Retina (tissue), 1 donor: ENCODE results near the gene TMEM167B.
"Not testable (repeated sequence)": the region's sequence is repeated elsewhere in the genome, so short reads cannot be mapped to it uniquely, and the experiment has no call there.

Source experiments
- DNase-seq: peaks from one replicate; pipeline ENCODE4 v3.0.0-alpha.2; 2016

The TMEM167B gene

DNA sequence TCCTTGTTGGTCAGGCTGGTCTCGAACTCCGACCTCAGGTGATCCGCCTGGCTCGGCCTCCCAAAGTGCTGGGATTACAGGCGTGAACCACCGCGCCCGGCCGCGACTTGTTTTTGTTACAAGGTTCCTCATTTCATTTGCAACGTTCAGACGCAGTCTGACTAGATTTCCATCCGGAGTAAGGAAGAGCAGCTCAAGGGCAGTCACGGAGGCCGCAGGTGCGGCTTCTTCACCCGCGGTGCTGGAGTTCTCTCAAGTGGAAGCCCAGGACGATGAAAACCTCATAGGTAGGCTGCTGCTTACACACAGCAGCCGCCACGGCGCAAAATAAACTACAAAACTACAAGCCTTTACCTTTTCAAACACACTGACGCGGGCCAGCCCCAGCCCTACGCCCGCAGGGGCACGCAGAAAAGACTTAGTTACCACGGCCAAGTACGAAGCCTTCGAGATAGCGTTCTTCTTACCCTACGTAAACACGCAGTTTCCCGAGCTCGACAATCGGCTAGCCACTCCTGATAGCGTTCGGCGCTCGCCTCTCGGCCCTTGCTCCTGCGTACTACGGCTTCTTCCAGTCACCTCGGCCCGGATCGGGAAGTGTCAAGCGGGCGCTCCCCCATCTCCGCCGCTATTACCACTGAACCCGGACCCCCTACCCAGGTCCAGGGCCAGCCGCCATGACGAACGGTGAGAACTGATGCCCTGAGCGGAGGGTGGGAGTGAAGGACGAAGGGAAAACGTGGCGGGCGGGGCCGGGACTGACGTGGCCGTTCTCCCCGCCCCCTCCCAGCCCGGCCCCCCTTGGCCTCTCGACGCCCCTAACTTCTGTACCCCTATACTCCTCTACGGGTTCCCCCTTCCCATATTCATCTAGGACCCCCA lies at the start of gene TMEM167B:
TMEM167B (plus strand) TSS at position 569 of the 882 bp plus-strand sequence; CDS start at position 678, 109 bp downstream.
- peak; percentile 96 for DNase-seq

DNA sequence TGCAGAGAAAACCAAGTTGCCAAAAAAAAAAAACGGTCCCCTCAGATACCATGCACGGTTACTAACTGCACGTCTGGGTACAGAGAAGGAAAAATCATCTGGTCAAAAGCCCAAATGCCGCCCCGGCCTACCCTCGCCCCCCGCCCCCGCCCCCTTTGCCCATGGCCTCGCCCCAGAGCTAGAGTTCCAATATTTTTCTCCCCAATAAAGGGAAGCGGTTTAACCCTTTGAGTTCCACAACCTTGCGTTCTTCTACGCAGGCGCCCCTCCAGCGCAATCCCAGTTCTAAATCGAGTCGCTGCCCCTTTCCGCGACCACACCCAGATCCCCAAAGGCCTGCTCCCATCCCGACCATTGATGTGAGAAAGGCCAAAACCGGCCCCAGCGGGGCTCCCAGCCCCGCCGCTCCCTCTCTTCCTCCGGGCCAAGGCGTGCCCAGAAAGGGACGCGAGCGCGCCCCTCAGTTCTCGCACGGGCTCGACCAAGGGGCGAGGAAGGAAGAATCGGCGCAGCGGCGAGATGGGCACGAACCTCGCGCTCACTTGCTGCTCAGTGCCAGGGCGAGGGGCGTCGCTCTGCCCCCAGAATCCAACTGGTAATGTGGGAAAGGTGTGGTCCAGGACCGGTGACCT lies 49.5 kb upstream of the TMEM167B start:
- DNase-seq = peak; percentile 86

DNA sequence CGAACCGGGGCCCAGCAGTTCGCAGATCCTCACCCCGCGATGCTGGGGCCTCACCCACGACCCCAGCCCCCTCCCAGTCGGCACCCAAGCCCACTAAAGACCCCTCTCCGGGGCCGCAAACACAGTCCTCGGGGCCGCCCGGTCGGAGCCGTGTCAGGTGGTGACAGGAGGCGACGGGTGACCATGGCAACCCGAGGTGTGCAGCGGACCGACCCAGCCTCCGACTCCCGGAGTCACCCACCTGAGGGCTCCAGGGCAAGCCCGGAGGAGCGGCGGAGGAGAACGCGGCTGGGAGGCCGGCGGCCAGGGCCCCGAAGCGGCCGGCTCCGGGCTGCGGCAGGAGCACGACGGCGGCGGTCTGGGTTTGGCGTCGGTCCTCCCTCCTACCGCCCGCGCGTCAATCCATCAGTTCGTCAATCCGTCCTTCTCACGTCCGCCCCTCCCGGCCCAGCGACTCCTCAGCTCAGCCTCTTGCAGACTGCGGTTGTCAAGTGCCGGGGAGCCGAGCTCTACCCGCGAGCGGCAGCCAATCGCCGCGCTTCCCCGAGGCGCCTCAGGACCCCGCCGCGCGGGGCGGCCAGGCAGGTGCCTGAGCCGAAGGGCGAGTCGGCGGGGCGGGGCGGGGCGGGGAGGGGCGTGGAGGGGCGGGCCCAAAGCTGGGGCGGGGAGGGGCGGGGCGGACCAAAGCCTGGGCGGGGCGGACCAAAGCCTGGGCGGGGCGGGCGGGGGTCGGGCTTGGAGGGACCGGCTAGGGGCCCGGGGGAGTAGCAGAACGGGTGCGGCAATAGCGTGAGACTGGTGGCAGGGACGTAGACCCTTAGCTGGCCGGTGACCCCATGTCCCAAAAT lies 48.7 kb upstream of the TMEM167B start, which contains the start of gene WDR47:
WDR47 (minus strand) TSS at position 482 of the 848 bp plus-strand sequence. CDS start 18,590 bp downstream, outside the sequence.
- peak; percentile 95 for DNase-seq

DNA sequence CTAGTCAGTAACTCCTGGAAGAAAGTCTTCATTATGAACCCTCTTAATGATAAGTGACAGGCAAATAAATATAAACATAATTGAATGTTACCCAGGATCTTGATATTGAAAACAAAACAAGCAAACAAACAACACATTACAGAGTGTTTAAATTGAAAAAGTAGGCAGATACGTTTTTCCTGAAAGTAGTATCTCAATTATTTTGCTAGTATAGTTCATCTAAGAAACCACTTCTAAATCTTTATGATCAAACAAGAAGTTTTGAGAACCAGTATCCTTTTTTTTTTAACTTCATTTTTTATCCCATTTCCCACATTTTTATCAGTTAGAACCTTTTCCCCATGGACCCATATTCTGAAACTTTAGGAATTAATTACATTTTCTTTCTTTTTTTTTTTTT lies 45.0 kb upstream of the TMEM167B start:
- DNase-seq = no peak

DNA sequence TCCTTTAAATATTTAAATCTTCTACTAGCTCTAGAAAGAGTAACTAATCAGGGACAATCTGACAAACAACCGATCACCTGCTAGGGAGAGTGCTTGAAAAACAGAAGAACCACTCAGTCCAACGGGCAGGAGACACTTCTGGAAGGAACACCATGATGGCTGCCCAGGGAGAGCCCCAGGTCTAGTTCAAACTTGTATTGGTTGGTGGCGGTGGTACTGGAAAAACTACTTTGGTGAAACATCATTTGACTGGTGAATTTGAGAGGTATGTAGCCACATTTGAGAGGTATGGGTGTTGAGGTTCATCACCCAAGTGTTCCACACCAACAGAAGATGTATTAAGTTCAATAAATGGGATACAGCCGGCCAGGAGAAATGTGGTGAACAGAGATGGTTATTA lies 43.9 kb upstream of the TMEM167B start:
- no peak for DNase-seq

DNA sequence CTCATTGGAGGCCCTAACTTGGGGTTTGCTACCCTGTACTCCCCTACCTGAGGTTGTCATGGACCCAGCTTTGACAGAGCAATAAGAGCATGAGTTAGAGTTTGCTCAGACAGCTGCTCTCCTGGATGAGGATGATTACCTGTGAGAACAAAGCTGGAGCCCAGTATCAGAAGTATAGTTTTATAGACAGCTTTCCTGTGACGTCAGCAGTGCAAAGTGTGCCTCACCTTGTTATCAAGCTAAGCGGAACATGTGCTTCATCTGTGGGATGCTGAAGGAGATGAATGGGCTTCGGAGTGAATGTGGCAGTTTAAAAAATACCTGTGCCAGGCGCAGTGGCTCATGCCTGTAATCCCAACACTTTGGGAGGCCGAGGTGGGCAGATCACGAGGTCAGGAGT lies 43.2 kb upstream of the TMEM167B start:
- DNase-seq = no peak

DNA sequence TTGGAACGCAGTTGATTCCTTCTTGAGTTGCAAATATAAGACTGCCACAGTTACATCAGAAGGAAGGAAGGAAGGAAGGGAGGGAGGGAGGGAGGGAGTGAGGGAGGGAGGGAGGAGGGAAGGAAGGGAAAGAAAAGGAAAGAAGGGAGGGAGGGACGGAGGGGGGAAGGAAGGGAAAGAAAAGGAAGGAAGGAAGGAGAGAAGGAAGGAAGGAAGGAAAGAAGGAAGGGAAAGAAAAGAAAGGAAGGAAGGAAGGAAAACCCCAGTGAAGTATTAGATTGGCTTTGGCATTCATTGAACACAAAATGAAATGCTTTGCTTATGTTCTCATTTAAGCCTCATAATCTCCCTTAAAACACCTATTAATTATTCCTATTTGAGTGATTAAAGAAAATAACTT lies 42.2 kb upstream of the TMEM167B start:
- DNase-seq = no peak

DNA sequence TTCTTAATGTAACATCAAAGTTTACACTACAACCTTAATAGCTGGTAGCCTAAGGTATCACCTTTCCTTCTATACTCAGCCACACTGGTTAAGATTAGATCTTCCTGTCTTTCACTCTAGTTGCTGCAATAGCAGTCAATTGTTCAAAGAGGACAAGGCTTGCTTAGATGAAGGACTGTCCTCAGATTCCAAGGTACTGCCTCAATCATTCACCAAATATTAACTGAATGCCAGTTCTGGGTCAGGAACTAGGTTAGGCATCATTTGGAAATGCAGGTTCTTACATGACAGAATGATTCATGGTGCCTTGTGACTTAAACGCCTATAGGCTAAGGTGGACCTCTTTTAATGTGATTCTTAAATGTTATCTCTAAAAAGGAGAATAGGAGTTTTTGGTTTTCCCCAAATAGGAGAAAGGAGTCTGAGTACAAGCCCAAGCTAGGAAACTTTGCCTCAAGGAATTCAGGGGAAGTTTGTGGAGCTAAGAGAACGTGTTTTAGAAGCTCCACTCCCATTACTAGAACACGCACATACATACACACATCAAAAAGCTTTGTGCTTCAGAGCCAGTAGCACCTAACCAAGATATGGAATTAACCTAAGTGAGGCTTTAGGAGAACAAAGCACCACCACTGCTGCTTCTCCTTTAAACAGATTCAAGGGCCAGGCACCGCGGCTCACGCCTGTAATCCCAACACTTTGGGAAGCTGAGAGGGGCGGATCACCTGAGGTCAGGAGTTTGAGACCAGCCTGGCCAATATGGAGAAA lies 40.2 kb upstream of the TMEM167B start:
- no peak for DNase-seq

DNA sequence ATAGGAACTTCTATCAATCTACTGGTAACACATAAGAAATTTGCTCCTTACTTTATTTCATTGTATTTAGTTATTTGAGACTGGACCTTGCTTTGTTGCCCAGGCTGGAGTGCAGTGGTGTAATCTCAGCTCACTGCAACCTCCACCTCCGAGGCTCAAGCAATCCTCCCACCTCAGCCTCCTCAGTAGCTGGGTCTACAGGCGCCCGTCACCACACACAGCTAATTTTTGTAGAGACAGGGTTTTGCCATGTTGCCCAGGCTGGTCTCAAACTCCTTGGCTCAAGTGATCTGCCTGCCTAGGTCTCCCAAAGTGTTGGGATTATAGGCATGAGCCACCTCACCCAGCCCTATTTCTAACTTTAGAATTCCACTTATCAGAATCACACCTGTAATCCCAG lies 38.4 kb upstream of the TMEM167B start:
- DNase-seq = not testable (repeated sequence)

DNA sequence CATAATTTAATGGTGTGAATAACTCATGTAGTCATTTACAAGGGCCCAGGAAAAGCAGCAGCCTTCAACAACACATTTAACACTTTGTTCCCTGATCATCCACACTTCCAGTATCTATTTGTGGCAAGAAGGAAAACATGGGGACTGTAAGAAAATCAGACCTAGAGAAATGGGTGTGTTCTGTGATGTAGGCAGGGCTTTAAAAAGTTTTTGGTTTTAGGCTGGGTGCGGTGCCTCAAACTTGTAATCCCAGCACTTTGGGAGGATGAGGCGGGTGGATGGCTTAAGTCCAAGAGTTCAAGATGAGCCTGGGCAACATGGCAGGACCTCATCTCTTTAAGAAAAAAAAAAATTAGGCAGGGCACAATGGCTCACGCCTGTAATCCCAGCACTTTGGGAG lies 34.5 kb upstream of the TMEM167B start:
- no peak for DNase-seq

DNA sequence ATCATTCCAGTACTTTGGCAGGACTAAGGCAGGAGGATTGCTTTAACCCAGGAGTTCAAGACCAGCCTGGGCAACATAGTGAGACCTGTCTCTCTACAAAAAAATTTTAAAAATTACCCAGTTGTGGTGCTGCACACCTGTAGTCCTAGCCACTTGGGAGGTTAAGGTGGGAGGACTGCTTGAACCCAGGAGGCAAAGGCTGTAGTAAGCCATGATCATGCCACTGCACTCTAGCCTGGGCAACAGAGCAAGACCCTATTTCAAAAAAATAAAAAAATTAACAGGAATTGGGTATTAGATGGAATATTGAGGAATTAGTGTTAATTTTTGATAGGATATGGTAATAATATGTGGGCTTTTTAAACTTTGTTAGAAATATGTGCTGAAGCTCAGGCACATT lies 31.5 kb upstream of the TMEM167B start:
- DNase-seq = no peak

DNA sequence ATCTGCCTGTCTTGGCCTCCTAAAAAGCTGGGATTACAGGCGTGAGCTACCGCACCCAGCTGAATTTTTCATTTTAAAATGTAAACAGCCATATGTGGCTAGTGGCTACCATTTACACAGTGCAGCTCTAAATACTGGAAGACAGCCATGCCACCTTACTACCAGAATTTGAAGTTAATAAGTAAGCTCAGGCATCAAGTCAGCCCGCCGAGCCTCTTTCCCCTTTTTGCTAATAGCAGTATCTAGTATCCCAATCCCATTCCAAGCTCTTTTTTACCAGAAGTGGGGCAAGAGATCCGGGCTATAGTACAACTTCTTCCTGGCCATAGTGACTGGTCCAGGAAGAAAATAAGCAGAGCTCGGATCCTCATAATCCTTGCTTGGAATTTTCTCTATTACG lies 29.9 kb upstream of the TMEM167B start:
- DNase-seq = no peak

DNA sequence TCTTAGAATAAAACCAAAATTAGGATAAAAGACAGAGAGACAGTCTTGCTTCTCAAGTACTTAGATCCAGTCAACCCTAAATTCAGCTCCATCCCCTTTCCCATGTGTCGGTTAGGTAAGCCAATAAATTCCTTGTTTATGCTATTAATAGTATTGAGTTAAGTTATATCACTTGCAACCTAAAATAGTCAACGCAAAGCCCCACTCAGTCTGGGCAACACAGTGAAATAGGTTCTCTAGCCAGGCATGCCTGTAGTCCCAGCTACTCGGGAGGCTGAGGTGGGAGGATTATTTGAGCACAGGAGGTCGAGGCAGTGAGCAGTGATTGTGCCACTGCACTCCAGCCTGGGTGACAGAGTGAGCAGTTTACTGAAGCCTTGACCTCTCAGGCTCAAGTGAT lies 29.4 kb upstream of the TMEM167B start:
- DNase-seq = no peak

DNA sequence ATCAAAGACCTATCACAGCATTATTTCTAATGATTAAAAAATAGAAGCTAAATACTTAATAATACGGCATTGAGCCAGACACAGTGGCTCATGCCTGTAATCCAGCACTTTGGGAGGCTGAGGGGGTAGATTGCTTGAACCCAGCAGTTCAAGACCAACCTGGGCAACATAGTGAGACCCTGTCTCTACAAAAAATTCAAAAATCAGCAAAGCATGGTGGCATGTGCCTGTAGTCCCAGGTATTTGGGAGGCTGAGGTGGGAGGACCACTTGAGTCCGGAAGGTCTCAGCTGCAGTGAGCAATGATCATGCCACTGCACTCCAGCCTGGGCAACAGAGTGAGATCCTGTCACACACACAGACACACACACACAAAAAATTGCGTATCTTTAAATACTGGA lies 25.4 kb upstream of the TMEM167B start:
- DNase-seq = no peak

DNA sequence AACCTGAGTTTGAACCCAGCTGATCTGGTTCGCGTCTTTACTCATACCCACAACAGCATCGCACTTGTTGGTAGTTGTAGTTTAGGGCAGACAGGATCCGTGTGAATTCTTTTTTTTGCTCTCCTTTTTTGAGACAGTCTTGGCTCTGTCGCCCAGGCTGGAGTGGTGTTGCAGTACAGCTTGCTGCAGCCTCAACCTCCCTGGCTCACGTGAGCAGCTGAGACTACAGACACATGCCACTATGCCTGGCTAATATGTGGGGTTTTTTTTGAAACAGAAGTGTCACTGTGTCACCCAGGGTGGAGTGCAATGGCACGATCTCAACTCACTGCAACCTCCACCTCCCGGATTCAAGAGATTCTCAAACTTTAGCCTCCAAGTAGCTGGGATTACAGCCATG lies 22.7 kb upstream of the TMEM167B start:
- DNase-seq = no peak

DNA sequence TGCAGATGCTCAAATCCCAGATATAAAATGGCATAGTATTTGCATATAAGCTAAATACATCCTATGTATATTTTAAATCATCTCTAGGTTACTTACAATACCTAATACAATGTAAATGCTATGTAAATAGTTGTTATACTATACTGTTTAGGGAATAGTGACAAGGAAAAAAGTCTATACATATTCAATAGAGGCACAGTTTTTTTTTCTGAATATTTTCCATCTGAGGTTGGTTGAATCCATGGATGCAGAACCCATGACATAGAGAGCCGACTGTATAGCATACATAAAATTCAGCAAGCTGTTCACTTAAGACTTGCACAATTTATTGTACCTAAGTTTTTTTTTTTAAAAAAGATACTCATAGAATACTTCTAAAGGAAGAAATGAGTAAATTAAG lies 21.3 kb upstream of the TMEM167B start:
- DNase-seq = no peak

DNA sequence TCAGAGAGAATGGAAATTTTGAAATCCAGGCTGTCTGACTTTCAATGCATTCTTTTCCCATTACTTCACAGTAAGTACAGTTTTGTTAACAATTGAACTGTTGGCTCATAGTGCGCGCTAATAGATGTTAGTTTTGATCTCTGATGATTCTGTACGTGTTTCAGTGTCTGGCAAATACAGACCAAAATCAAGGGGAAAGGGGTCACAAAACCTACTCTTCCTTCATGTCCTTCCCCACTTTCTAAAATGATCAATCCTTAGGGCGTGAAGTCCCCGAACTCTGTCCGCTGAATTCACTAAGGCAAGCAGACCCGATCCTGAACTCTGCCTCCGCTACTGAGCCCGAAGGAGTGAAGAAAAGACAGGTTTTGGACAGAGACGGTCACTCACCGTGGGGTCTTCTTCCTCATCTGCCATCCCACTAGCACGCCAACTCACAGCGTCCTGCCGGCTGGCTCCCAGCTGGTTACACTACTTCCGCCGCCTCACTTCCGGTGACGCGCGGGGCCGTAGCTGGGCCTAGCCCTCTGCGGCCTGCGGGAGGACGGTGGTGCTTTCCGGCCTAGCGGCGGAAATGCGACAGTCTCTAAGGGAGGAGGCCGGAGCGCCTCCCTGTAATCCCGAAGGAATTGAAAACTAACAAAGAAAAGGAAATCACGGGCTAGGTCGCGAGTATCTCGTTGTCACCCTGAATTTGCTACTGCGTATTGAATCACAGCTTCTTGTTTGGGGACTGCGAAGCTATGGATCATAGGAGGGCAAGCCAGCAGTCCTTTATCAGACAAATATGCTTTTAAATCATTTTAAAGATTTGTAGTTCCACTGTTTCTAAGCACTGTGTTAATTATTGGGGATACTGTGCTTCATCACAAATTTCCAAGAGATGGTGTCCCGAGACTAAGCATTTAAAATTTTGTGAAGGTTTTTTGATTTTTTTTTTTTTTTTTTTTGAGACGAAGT lies 14.8 kb upstream of the TMEM167B start, which contains the start of gene TAF13:
TAF13 (minus strand) TSS at position 473 of the 960 bp plus-strand sequence; CDS start at position 417, 56 bp downstream.
- DNase-seq = peak; percentile 93

DNA sequence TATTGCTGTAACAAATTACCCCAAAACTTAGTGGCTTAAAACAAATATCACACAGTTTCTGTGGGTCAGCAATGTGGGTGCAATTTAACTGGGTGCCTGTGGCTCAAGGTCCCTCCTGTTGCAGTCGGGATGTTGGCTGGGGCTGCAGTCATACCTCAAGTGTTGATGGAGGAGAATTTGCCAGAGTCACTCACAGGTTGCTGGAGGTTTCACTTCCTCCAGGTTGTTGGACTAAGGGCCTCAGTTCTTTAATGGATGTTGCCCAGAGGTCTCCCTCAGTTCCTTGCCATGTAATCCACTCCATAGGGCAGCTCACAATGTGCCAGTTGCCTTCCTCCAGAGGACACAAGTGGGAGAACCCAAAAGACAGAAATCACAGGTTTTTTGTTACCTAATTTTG lies 12.2 kb upstream of the TMEM167B start:
- no peak for DNase-seq

DNA sequence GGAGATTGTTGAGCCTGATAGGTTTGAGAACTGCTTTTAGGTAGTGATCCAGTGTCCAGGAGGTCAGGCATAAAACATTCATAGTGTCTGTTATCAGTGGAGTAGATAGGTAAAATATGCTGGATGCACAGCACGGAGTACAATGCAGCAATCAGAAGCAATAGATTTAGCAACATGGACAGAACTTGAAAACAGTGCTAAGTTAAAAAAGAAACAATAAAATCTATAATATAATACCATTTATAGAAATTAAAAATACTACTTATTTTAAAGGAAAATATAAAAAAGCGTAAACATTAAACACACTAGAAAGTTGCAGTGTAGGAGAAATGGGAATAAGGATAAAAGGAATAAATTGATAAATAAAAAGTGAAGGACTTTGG lies 11.3 kb upstream of the TMEM167B start:
- no peak for DNase-seq

DNA sequence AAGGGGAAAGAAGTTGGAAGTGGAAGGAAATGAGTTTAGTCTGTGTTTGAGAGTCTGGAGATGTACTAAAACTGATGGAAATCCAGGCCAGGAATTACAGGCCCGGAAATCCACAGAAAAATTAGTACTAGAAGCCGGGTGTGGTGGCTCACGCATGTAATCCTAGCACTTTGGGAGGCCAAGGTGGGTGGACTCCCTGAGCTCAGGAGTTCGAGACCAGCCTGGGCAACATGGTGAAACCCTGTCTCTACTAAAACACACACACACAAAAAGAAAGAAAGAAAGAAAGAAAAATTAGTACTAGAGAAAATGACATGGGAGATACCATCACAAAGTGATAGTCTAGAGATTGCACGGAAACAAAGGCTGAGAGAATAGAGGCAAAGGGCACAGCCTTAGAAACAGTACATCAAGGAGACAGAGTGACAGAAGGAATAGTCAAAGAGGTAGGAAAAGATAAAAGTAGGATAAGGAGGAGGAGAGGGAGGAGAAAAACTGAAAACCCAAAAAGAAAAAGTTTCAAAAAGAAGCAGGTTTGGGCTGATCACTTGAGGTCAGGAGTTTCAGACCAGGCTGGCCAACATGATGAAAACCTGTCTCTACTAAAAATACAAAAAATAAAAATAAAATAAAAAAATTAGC lies 10.0 kb upstream of the TMEM167B start:
- no peak for DNase-seq

DNA sequence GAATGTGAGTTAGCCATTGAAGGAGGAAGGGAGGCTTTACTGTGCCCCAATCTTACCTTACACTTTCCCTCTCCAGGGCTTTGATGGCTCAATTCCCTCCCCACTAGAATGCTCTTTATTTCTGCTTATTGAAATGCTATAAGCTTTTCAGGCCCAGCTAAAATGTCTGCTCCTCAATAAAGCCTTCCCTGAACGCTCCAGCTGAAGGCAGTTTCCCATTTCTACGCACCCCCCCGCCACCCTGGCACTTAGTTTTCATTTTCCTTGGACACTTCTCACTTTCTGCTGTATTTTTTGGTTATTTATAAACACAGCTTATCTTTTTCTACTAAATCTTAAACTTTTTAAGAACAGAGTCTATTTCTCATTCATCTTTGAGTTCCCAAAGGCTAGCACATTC lies 7.1 kb upstream of the TMEM167B start:
- DNase-seq = no peak
